Measurements from ENCODE around the gene ARHGAP10. TPM values are rescaled to one million over a fixed set of nuclear protein-coding genes. Genes with fewer than 3 reads are reported as not detected.

ARHGAP10 gene
- total and polyA plus RNA-seq, 2 donors (not counting 1 experiment from before 2014, with no cell fraction given), result 0.10 to 0.34 TPM

- Histone ChIP-seq H3K27me3 (replicated peaks in 1 of 4; ENCODE audit: control extremely low read depth in 1 of 4, control insufficient read depth in 3 of 4, insufficient read depth in 4 of 4, low read length in 3 of 4) (no peaks in the 10 kb centered on the region), H4K20me1 (ENCODE audit: control insufficient read depth, insufficient read depth, low read length, poor library complexity, severe bottlenecking) (no peaks in the 10 kb centered on the region), H2AFZ (ENCODE audit: insufficient read depth, low read depth, low read length, poor library complexity, severe bottlenecking) (no peak overlapping the region), H3K79me2 (ENCODE audit: control insufficient read depth, insufficient read depth, low read length) (no peaks in the 10 kb centered on the region), H3K9me3 (ENCODE audit: control extremely low read depth in 1 of 3, control insufficient read depth in 2 of 3, insufficient read depth in 1 of 3, low read length in 2 of 3) (no peaks in the 10 kb centered on the region), H3K27ac (ENCODE audit: low read length in 2 of 2) (no peak overlapping the region), H3K4me2 (replicated peaks; ENCODE audit: low read depth, low read length, poor library complexity, severe bottlenecking) (no peak overlapping the region), H3K4me3 (ENCODE audit: control extremely low read depth in 1 of 5, extremely low read depth in 1 of 5, insufficient read depth in 1 of 5, low read depth in 2 of 5, low read length in 4 of 5) (no peak overlapping the region), H3K36me3 (replicated peaks in 1 of 2; ENCODE audit: control extremely low read depth in 1 of 2, control insufficient read depth in 1 of 2, extremely low read depth in 1 of 2, insufficient read depth in 2 of 2, low read length in 1 of 2) (no peaks in the 10 kb centered on the region), H3K4me1 (ENCODE audit: control insufficient read depth in 2 of 2, insufficient read depth in 2 of 2, low read length in 2 of 2) (peaks cover 22 to 24% of the 10 kb centered on the region in 2 donors), H3K9ac (ENCODE audit: low read length) (no peak overlapping the region)
- intact Hi-C loops (cut with micrococcal nuclease), result no loop called here
- Mint-ChIP-seq H3K27ac (no peak overlapping the region), H3K9me3 (ENCODE audit: insufficient read depth) (no peaks in the 10 kb centered on the region), H3K27me3 (no peaks in the 10 kb centered on the region), H3K4me3 (no peak overlapping the region), H3K4me1 (peaks cover 37% of the 10 kb centered on the region)
- ATAC-seq (ENCODE audit: low read depth) (no peak), DNase-seq (no peak)
- TF ChIP-seq, protein P1, sequence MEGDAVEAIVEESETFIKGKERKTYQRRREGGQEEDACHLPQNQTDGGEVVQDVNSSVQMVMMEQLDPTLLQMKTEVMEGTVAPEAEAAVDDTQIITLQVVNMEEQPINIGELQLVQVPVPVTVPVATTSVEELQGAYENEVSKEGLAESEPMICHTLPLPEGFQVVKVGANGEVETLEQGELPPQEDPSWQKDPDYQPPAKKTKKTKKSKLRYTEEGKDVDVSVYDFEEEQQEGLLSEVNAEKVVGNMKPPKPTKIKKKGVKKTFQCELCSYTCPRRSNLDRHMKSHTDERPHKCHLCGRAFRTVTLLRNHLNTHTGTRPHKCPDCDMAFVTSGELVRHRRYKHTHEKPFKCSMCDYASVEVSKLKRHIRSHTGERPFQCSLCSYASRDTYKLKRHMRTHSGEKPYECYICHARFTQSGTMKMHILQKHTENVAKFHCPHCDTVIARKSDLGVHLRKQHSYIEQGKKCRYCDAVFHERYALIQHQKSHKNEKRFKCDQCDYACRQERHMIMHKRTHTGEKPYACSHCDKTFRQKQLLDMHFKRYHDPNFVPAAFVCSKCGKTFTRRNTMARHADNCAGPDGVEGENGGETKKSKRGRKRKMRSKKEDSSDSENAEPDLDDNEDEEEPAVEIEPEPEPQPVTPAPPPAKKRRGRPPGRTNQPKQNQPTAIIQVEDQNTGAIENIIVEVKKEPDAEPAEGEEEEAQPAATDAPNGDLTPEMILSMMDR (IDR thresholded peaks at IDR 0.05), result no peak
- no peak for TF ChIP-seq EZH2 (IDR thresholded peaks at IDR 0.05; ENCODE audit: borderline replicate concordance, insufficient read depth, low read depth, low read length, poor library complexity, severe bottlenecking)
- POLR2A ChIA-PET, result no interaction called here
- CTCF ChIA-PET, result no interaction called here
- 75% methylated on average over 8 of the region's 8 CpGs for WGBS (ENCODE audit: insufficient coverage)
Measured at GRCh38 chr4:148061795-148062194, 329.9 kb downstream of the ARHGAP10 start.

GRCh38 chr4:148062301-148062950 is 330.5 kb downstream of the ARHGAP10 start:
- Histone ChIP-seq H3K79me2 (ENCODE audit: control insufficient read depth, insufficient read depth, low read length) (no peaks in the 10 kb centered on the region), H3K4me2 (replicated peaks; ENCODE audit: low read depth, low read length, poor library complexity, severe bottlenecking) (no peak overlapping the region), H2AFZ (ENCODE audit: insufficient read depth, low read depth, low read length, poor library complexity, severe bottlenecking) (no peak overlapping the region), H3K9ac (ENCODE audit: low read length) (no peak overlapping the region), H3K4me3 (ENCODE audit: control extremely low read depth in 1 of 5, extremely low read depth in 1 of 5, insufficient read depth in 1 of 5, low read depth in 2 of 5, low read length in 4 of 5) (no peak overlapping the region), H3K4me1 (ENCODE audit: control insufficient read depth in 2 of 2, insufficient read depth in 2 of 2, low read length in 2 of 2) (peaks cover 16 to 18% of the 10 kb centered on the region in 2 donors), H3K36me3 (replicated peaks in 1 of 2; ENCODE audit: control extremely low read depth in 1 of 2, control insufficient read depth in 1 of 2, extremely low read depth in 1 of 2, insufficient read depth in 2 of 2, low read length in 1 of 2) (no peaks in the 10 kb centered on the region), H3K27me3 (replicated peaks in 1 of 4; ENCODE audit: control extremely low read depth in 1 of 4, control insufficient read depth in 3 of 4, insufficient read depth in 4 of 4, low read length in 3 of 4) (no peaks in the 10 kb centered on the region), H3K27ac (ENCODE audit: low read length in 2 of 2) (no peak overlapping the region), H3K9me3 (ENCODE audit: control extremely low read depth in 1 of 3, control insufficient read depth in 2 of 3, insufficient read depth in 1 of 3, low read length in 2 of 3) (no peaks in the 10 kb centered on the region), H4K20me1 (ENCODE audit: control insufficient read depth, insufficient read depth, low read length, poor library complexity, severe bottlenecking) (no peaks in the 10 kb centered on the region)
- CTCF ChIA-PET, result no interaction called here
- TF ChIP-seq EZH2 (IDR thresholded peaks at IDR 0.05; ENCODE audit: borderline replicate concordance, insufficient read depth, low read depth, low read length, poor library complexity, severe bottlenecking), result no peak
- TF ChIP-seq, protein P1 (IDR thresholded peaks at IDR 0.05), result no peak
- Mint-ChIP-seq H3K9me3 (ENCODE audit: insufficient read depth) (no peaks in the 10 kb centered on the region), H3K4me3 (no peak overlapping the region), H3K4me1 (peaks cover 30% of the 10 kb centered on the region), H3K27ac (no peak overlapping the region), H3K27me3 (no peaks in the 10 kb centered on the region)
- no peak for DNase-seq
- no peak for ATAC-seq (ENCODE audit: low read depth)
- intact Hi-C loops (cut with micrococcal nuclease), result no loop called here
- POLR2A ChIA-PET, result no interaction called here
- WGBS (ENCODE audit: insufficient coverage), result 60% methylated on average over 7 of the region's 10 CpGs

Measured in B cell (primary cell).